Measurements from ENCODE around the gene AP5B1. TPM values are rescaled to one million over a fixed set of nuclear protein-coding genes. Genes with fewer than 3 reads are reported as not detected.
"Not testable (repeated sequence)": the region's sequence is repeated elsewhere in the genome, so short reads cannot be mapped to it uniquely, and the experiment has no call there.

AP5B1 gene
- total RNA-seq, 1 donor from 2014 or later: 16.6 TPM

DNA sequence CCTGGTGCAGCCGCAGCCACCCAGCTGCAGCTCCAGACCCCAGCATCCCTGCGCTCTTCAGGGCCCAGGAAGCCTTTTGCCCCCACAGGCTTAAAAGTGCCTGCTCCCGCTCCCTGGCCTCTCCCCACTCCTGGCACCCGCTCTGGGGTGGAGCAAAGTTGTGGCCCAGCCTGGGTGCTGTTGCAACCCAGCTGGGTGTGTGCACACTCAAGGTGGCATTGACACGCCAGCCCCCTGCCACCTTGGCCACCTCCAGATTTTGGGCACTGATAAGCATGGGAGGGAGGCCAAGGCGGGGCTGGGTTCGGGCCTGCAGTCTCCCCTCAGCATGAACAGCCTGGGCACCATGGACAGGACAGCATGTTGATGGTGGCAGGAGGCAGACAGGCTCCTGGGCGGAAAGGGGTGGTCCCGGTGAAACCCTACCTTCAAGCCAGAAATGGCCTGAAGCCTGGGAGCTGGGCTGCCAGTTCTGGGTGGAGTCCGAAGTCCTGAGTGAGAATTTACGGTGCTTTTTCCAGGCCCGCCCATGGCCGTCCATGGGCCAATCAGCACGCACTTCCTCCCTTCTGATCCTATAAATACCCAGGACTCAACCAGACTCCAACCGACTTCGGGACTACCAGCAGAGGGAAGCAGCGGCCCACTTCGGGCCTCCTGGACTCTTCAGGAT is 36.6 kb downstream of the AP5B1 start:
- Mint-ChIP-seq H3K27me3 (peaks cover 53% of the 10 kb centered on the region), H3K4me1 (ENCODE audit: unreplicated experiment) (no peaks in the 10 kb centered on the region), H3K4me3 (no peak overlapping the region), H3K9me3 (no peaks in the 10 kb centered on the region), H3K36me3 (no peaks in the 10 kb centered on the region), H3K27ac (no peak overlapping the region)
- DNase-seq (ENCODE audit: extremely low spot score, unreplicated experiment): no peak
- TF ChIP-seq, protein P1, sequence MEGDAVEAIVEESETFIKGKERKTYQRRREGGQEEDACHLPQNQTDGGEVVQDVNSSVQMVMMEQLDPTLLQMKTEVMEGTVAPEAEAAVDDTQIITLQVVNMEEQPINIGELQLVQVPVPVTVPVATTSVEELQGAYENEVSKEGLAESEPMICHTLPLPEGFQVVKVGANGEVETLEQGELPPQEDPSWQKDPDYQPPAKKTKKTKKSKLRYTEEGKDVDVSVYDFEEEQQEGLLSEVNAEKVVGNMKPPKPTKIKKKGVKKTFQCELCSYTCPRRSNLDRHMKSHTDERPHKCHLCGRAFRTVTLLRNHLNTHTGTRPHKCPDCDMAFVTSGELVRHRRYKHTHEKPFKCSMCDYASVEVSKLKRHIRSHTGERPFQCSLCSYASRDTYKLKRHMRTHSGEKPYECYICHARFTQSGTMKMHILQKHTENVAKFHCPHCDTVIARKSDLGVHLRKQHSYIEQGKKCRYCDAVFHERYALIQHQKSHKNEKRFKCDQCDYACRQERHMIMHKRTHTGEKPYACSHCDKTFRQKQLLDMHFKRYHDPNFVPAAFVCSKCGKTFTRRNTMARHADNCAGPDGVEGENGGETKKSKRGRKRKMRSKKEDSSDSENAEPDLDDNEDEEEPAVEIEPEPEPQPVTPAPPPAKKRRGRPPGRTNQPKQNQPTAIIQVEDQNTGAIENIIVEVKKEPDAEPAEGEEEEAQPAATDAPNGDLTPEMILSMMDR (conservative IDR thresholded peaks at IDR 0.05): peak; percentile 51

DNA sequence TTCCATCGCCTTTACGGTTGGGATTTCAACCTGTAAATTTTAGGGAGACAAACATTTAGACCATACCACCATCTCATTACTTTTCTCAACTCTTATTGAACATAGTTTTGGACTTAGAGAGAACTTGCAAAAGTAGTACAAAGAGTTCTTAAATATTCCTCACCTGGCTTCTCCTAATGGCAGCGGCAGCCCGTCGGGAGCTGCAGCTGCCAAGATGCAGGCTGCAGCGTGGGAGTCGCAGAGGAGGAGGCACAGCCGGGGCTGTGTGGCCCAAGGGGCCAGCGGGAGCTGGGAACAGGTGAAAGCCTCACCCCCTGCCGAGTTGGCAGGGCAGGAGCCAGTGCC is 37.1 kb downstream of the AP5B1 start:
- no peaks in the 10 kb centered on the region for H3K36me3 Mint-ChIP-seq
- no peak overlapping the region for H3K4me3 Mint-ChIP-seq
- no peaks in the 10 kb centered on the region for H3K9me3 Mint-ChIP-seq
- H3K27me3 Mint-ChIP-seq: peaks cover 48% of the 10 kb centered on the region
- no peak overlapping the region for H3K27ac Mint-ChIP-seq
- H3K4me1 Mint-ChIP-seq (ENCODE audit: unreplicated experiment): no peaks in the 10 kb centered on the region
- TF ChIP-seq, protein P1 (conservative IDR thresholded peaks at IDR 0.05): no peak
- no peak for DNase-seq (ENCODE audit: extremely low spot score, unreplicated experiment)

DNA sequence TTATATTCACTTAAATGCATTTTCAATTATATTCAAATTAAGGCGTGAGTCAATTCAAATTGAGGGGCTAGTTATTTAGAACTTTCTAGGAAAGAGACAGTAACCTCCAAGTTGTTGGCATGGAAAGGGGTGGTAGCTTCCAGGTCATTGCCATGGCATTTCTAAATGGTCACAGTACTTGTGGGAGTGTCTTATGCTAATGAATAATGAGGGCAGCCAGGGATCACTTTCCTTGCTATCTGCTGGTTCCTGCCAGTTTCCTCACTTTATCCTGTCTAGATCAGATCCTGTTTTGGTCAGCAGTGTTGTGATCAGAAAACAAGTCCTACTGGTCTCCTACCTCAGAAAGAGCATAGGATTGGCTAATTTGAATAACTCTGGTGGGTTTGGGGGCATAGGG is 38.4 kb downstream of the AP5B1 start:
- TF ChIP-seq, protein P1 (conservative IDR thresholded peaks at IDR 0.05): no peak
- Mint-ChIP-seq H3K4me1 (ENCODE audit: unreplicated experiment) (no peaks in the 10 kb centered on the region), H3K36me3 (no peaks in the 10 kb centered on the region), H3K9me3 (no peaks in the 10 kb centered on the region), H3K4me3 (no peak overlapping the region), H3K27me3 (peaks cover 48% of the 10 kb centered on the region), H3K27ac (no peak overlapping the region)
- no peak for DNase-seq (ENCODE audit: extremely low spot score, unreplicated experiment)

DNA sequence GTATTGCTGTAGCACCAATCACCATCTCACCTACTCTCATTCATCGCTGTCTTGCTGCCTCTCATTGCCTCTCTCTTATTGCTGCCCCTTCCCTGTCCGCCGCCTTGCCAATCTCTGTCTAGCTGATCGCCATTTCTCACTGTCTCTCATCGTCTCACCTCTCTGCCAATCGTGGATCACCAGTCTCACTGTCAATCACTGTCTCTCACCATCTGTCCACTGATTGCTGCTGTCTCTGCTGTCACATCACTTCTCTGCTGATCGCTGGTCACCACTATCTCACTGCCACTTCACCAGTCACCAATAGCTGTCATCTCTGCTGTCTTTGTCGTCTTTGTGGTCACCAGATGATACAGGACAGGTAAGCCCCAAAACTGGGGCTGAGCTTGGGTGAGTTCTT is 39.6 kb downstream of the AP5B1 start:
- no peaks in the 10 kb centered on the region for H3K36me3 Mint-ChIP-seq
- no peak overlapping the region for H3K27ac Mint-ChIP-seq
- peaks cover 51% of the 10 kb centered on the region for H3K27me3 Mint-ChIP-seq
- no peak for DNase-seq (ENCODE audit: extremely low spot score, unreplicated experiment)
- no peak overlapping the region for H3K4me3 Mint-ChIP-seq
- H3K9me3 Mint-ChIP-seq: peaks cover 9% of the 10 kb centered on the region
- TF ChIP-seq, protein P1 (conservative IDR thresholded peaks at IDR 0.05): no peak
- no peaks in the 10 kb centered on the region for H3K4me1 Mint-ChIP-seq (ENCODE audit: unreplicated experiment)

DNA sequence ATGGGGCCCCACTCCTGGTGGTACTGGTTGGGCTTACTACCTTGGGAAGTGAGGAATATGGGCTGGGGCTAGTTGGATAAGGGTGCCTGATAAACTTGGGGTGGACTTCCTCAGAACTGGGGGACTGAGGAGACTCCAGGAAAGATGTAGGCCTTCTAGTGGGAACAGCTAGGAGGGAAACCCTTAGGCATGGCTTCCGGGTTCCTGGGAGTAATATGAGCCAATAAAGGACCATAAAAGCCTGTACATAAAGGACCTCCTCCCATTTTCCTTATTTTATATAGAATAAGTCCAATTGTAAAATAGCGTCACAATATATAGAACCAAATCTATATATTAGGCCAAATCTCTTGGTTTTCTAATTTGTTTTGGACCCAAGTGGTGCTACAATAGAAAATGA is 41.8 kb downstream of the AP5B1 start:
- TF ChIP-seq, protein P1 (conservative IDR thresholded peaks at IDR 0.05): no peak
- Mint-ChIP-seq H3K27me3 (peaks cover 51% of the 10 kb centered on the region), H3K4me1 (ENCODE audit: unreplicated experiment) (no peaks in the 10 kb centered on the region), H3K9me3 (peaks cover 9% of the 10 kb centered on the region), H3K4me3 (no peak overlapping the region), H3K36me3 (no peaks in the 10 kb centered on the region), H3K27ac (no peak overlapping the region)
- DNase-seq (ENCODE audit: extremely low spot score, unreplicated experiment): no peak

DNA sequence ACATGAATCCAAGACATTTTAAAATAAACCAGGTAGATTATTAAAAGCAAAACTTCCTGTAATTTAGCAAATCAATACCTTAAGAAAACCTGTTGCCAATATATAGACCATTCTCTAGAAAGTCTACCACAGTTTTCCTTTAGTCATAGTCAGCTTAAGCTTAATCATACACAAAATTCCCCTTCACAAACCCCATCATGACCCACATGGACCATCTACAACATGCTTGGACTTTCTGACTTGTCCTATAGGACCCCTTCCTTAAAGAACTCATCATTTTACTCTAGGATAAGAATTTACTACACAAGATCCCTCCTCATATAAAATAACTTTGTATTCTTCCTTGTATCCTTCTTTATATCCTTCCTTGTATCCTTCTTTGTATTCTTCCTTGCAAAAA is 44.0 kb downstream of the AP5B1 start:
- TF ChIP-seq, protein P1 (conservative IDR thresholded peaks at IDR 0.05): no peak
- H3K9me3 Mint-ChIP-seq: peaks cover 9% of the 10 kb centered on the region
- H3K27ac Mint-ChIP-seq: no peak overlapping the region
- no peak for DNase-seq (ENCODE audit: extremely low spot score, unreplicated experiment)
- H3K27me3 Mint-ChIP-seq: peaks cover 51% of the 10 kb centered on the region
- H3K4me3 Mint-ChIP-seq: no peak overlapping the region
- no peaks in the 10 kb centered on the region for H3K4me1 Mint-ChIP-seq (ENCODE audit: unreplicated experiment)
- no peaks in the 10 kb centered on the region for H3K36me3 Mint-ChIP-seq

DNA sequence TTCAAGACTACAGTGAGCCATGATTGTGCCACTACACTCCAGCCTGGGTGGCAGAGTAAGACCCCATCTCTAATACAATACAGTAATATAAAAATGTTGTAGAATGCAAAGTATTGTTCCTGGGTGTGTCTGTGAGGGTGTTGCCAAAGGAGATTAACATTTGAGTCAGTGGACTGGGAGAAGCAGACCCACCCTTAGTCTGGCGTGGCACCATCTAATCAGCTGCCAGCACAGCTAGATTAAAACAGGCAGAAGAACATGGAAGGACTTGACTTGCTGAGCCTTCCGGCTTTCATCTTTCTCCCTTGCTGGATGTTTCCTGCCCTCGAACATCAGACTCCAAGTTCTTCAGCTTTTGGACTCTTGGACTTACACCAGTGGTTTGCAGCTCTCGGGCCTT is 45.7 kb downstream of the AP5B1 start:
- H3K27me3 Mint-ChIP-seq: peaks cover 49% of the 10 kb centered on the region
- not testable (repeated sequence) for H3K27ac Mint-ChIP-seq; H3K9me3 Mint-ChIP-seq; DNase-seq (ENCODE audit: extremely low spot score, unreplicated experiment); H3K36me3 Mint-ChIP-seq; H3K4me3 Mint-ChIP-seq; H3K4me1 Mint-ChIP-seq (ENCODE audit: unreplicated experiment)

All from type B pancreatic cell (in vitro differentiated cells).